Kidney (tissue), 14 donors: ENCODE measurements around the gene TTC28. TPM values are rescaled to one million over a fixed set of nuclear protein-coding genes. Genes with fewer than 3 reads are reported as not detected.

Experiments
- DNase-seq, 5 donors: peaks; one replicate each; pipeline ENCODE4 v3.0.0-alpha.2; 2013 to 2020
- FAIRE-seq: peaks from 2 replicates; lab custom pipeline; 2012; peaks lifted over from hg19 to GRCh38; lab: Jason Lieb, UNC
- H3K27ac ChIP-seq, 2 donors: one replicate each; pipeline ENCODE4 v1.7.0; 2013; ENCODE audit warnings: low read depth in 2 of 2, low read length in 2 of 2, inconsistent platforms in 1 of 2
- H3K27me3 ChIP-seq: one replicate; pipeline ENCODE4 v1.7.1; 2013; ENCODE audit warnings: low read length, inconsistent platforms; ENCODE audit not compliant: control insufficient read depth, insufficient read depth
- H3K36me3 ChIP-seq, 3 donors: one replicate each; pipeline versions ENCODE4 v1.7.0 to v1.7.1; 2013; ENCODE audit warnings: low read length in 3 of 3, control low read depth in 1 of 3, inconsistent platforms in 1 of 3; ENCODE audit not compliant: insufficient read depth in 3 of 3, control insufficient read depth in 2 of 3
- H3K4me1 ChIP-seq, 3 donors: one replicate each; pipeline versions ENCODE4 v1.7.0 to v1.7.1; 2013; ENCODE audit warnings: low read length in 3 of 3, inconsistent platforms in 1 of 3, low read depth in 1 of 3; ENCODE audit not compliant: control insufficient read depth in 2 of 3, insufficient read depth in 2 of 3
- H3K4me3 ChIP-seq, 3 donors: one replicate each; pipeline versions ENCODE4 v1.7.0 to v1.8.1; 2013; ENCODE audit warnings: low read length in 3 of 3, control low read depth in 1 of 3, inconsistent platforms in 1 of 3
- H3K9ac ChIP-seq, 3 donors: one replicate each; pipeline versions ENCODE4 v1.7.0 to v1.7.1; 2013; ENCODE audit warnings: low read length in 3 of 3, control low read depth in 1 of 3, inconsistent platforms in 1 of 3
- H3K9me3 ChIP-seq, 3 donors: one replicate each; pipeline versions ENCODE4 v1.7.0 to v1.7.1; 2013; ENCODE audit warnings: low read length in 3 of 3, control low read depth in 1 of 3, inconsistent platforms in 1 of 3; ENCODE audit not compliant: control insufficient read depth in 2 of 3, insufficient read depth in 1 of 3
- intact Hi-C: fragments of 100-400 bp; cut with DNase I; formaldehyde crosslinking; loops from one replicate; pipeline ENCODE4 v1.11.1; 2022
- polyA plus RNA-seq: library from polyadenylated mRNA; stranded (reverse); fragments of 350-450 nt; fragmentation: Illumina TruSeq; extraction: RNeasy Lipid Tissue Mini Kit (QIAGEN cat#74804); gene quantifications from one replicate; pipeline ENCODE4 v1.2.3, GENCODE V29; 2014; ENCODE audit warnings: low read depth, low replicate concordance; ENCODE audit not compliant: insufficient read depth
- total RNA-seq: library from RNA; stranded (reverse); fragmentation: NEBNext Ultra II Directional; extraction: Animal tissue kit (Norgen Biotek cat#: 25700); gene quantifications from one replicate; pipeline ENCODE4 v1.2.1, GENCODE V29; 2021
- TF ChIP-seq, protein P1 (sequence below): IDR thresholded peaks from 3 replicates; pipeline ENCODE4 v1.5.1; 2012; ENCODE audit warnings: mild to moderate bottlenecking, moderate library complexity, borderline replicate concordance; ENCODE audit not compliant: insufficient read depth; ENCODE audit errors: extremely low read depth
- donor health status: control.
- donor health status: control.
- donor health status: control.
- donor health status: control.
- donor health status: control.
- donor health status: DM: yes; HTN: yes; CAD: no.
- donor health status: Normal renal cell carcinoma (clear cell type).

Gene TTC28
- total and polyA plus RNA-seq, 2 donors from 2014 or later, result 3.5 to 40.2 TPM

DNA sequence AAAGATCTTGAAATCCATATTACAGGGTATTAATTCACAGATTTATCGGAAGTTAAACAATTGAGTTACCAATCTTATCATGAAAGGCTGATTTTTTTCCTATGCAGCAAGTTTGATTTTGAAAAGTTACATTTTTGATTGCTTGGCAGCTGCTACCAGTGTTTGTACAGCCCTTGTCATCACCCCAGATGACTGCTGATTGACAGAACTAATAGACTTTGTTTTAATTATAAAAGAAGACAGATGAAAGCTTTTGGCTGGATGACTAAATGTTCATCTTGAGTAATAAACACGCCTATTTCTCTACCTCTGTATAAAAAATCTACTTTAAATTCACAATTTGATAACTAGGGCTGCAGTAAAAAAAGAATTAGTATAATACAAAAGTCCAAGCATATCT lies 259.7 kb downstream of the TTC28 start:
- Histone ChIP-seq H3K9ac (no peak overlapping the region), H3K27me3 (no peaks in the 10 kb centered on the region), H3K9me3 (no peaks in the 10 kb centered on the region), H3K27ac (no peak overlapping the region), H3K4me3 (no peak overlapping the region), H3K4me1 (peaks cover 0 to 4% (median 0%) of the 10 kb centered on the region in 3 donors), H3K36me3 (no peaks in the 10 kb centered on the region)
- TF ChIP-seq, protein P1, sequence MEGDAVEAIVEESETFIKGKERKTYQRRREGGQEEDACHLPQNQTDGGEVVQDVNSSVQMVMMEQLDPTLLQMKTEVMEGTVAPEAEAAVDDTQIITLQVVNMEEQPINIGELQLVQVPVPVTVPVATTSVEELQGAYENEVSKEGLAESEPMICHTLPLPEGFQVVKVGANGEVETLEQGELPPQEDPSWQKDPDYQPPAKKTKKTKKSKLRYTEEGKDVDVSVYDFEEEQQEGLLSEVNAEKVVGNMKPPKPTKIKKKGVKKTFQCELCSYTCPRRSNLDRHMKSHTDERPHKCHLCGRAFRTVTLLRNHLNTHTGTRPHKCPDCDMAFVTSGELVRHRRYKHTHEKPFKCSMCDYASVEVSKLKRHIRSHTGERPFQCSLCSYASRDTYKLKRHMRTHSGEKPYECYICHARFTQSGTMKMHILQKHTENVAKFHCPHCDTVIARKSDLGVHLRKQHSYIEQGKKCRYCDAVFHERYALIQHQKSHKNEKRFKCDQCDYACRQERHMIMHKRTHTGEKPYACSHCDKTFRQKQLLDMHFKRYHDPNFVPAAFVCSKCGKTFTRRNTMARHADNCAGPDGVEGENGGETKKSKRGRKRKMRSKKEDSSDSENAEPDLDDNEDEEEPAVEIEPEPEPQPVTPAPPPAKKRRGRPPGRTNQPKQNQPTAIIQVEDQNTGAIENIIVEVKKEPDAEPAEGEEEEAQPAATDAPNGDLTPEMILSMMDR, result no peak
- intact Hi-C loops, result no loop called here
- DNase-seq, result no peak
- no peak for FAIRE-seq

DNA sequence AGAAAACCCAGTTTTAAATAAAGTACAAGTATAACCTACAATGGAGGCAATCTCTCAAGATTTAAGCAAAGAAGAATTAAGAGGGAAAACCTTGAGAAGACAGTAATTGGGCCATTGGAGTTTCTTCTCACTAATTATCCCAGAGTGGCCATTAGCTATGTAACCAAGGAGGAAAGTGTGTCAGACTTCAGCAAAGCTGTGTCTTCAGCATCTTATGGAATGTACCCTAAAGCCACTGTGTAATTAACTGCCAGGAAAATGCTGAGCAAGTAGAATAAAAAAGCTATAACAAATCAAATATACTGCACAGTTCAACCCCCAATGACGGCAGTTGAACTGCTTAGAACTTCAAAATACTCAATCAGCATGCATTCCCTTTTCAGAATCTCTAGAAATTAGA lies 261.6 kb downstream of the TTC28 start:
- no peaks in the 10 kb centered on the region for H3K36me3 ChIP-seq
- no peak overlapping the region for H3K27ac ChIP-seq
- FAIRE-seq (no peak), DNase-seq (peak in 1 of 5 donors; percentile 46)
- intact Hi-C loops, result no loop called here
- no peak overlapping the region for H3K9ac ChIP-seq
- no peaks in the 10 kb centered on the region for H3K27me3 ChIP-seq
- peaks cover 0 to 4% (median 2%) of the 10 kb centered on the region in 3 donors for H3K4me1 ChIP-seq
- H3K4me3 ChIP-seq, result no peak overlapping the region
- TF ChIP-seq, protein P1, result no peak
- no peaks in the 10 kb centered on the region for H3K9me3 ChIP-seq

DNA sequence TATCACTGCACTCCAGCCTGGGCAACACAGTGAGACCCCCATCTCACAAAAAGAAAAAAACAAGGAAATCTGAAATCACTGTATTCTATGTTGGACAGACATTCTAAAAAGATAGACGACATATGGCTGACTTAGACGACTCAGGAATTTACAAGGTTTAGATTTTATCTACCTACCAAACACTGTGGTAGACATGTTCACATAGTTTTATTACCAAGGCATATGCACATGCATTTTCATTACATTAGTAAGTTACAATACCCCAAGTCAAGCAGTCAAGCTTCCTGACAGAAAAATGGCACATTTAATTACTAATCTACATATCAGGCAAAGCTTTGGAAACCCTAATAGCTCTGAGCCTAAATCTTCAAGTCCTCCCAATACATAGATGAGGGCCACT lies 262.2 kb downstream of the TTC28 start:
- DNase-seq, result no peak
- H3K4me1 ChIP-seq, result peaks cover 0 to 4% (median 2%) of the 10 kb centered on the region in 3 donors
- intact Hi-C loops, result no loop called here
- no peaks in the 10 kb centered on the region for H3K36me3 ChIP-seq
- no peaks in the 10 kb centered on the region for H3K27me3 ChIP-seq
- FAIRE-seq, result no peak
- TF ChIP-seq, protein P1, result no peak
- H3K9me3 ChIP-seq, result no peaks in the 10 kb centered on the region
- H3K4me3 ChIP-seq, result no peak overlapping the region
- no peak overlapping the region for H3K27ac ChIP-seq
- H3K9ac ChIP-seq, result no peak overlapping the region

DNA sequence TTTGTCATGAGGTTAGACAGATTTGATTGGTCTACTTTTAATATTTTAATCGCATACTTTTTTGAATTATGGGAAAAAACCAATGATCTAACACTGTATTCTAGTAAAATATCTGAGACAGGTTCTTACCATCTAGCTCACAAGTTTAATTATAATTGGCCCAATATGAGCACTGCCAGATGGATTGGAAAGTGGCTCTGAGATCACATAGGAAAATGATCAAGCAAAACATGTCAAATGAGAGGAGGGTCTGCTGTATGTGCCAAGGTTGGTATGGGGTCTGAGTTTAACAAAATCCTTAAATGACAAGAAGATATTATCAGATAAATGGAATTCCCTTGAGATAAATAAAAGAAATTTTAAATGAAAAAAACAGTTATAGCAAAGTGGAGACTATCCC lies 264.7 kb downstream of the TTC28 start:
- Histone ChIP-seq H3K9ac (no peak overlapping the region), H3K9me3 (no peaks in the 10 kb centered on the region), H3K36me3 (no peaks in the 10 kb centered on the region), H3K27ac (no peak overlapping the region), H3K4me1 (peaks cover 0 to 4% (median 4%) of the 10 kb centered on the region in 3 donors), H3K4me3 (no peak overlapping the region), H3K27me3 (no peaks in the 10 kb centered on the region)
- DNase-seq (no peak), FAIRE-seq (no peak)
- TF ChIP-seq, protein P1, result no peak
- intact Hi-C loops, result no loop called here
